ENCODE data around the gene PLEKHA7.

GRCh38 chr11:17008099-17008498, 6.1 kb downstream of the PLEKHA7 start:
- TF ChIP-seq CTCF (conservative IDR thresholded peaks at IDR 0.05; ENCODE audit: low read depth, low read length) = no peak
- no peak for TF ChIP-seq EZH2 (IDR thresholded peaks at IDR 0.05; ENCODE audit: low read length, unreplicated experiment)
- no peak for TF ChIP-seq EZH2phosphoT487 (IDR thresholded peaks at IDR 0.05; ENCODE audit: borderline replicate concordance, low read length)

All from PC-3 (cell line).